ENCODE measurements around the gene FNDC3B. TPM values are rescaled to one million over a fixed set of nuclear protein-coding genes. Genes with fewer than 3 reads are reported as not detected.

Gene FNDC3B
- total and polyA plus RNA-seq, 9 of the 15 experiments (the other 6 are each of a cell fraction or from before 2014, with no cell fraction given) = 7.0 to 35.8 (median 16.2) TPM

DNA sequence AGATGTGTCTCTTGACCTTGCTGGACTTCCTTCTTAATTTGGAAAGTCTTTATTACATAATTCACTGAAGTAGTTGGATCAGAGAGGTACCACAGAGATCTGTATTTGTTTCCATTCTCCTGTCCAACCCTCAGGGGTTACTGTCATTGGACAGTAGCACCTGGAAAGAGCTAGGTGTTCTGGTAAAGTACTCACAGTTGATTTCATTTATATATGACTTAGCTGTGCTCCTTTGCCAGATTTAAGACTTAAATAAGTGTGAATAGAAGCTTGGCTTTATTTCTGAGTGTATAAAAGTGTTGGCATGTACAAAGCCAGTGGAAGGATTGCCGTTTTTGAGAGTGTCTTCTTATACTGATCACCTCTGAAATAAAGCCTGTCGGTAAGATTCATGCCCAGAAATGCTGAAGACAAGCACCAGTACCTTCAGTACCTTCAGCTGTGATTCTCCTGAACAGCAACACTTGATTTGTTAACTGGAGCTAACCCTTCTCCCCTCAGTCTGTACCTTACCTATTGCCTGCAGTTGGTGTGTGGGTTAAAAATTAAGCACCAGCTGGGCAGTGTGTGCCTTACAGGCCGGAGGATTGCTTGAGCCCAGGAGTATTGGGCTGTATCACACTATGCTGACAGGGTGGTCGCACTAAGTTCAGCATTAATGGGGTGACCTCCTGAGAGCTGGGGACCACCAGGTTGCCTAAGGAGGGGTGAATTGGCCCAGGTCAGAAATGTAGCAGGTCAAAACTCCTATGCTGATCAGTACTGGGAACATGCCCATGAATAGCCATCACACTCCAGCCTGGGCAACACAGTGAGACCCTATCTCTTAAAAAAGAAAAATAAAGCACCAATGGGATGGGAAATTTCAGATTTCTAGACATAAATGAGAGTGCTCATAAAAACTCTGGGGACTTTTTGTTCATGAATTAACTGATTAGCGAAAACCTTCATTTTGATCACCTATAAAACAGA, 197.7 kb downstream of the FNDC3B start:
- ATAC-seq = no peak
- Histone ChIP-seq H4K20me1 (replicated peaks; ENCODE audit: control insufficient read depth, insufficient read depth, low read length) (no peaks in the 10 kb centered on the region), H3K4me2 (ENCODE audit: insufficient read depth, low read length) (no peak overlapping the region), H3K27me3 (ENCODE audit: control insufficient read depth in 2 of 2, insufficient read depth in 2 of 2, low read length in 2 of 2) (no peaks in the 10 kb centered on the region), H3K4me3 (no peak overlapping the region), H3K9me3 (replicated peaks; ENCODE audit: control insufficient read depth, insufficient read depth, low read depth, low read length) (peaks cover 1% of the 10 kb centered on the region), H3K79me2 (ENCODE audit: control insufficient read depth, insufficient read depth, low read length) (peaks cover 8% of the 10 kb centered on the region; the same call in 2 of the 3 replicates), H3K4me1 (replicated peaks in 1 of 2; ENCODE audit: control insufficient read depth in 2 of 2, insufficient read depth in 2 of 2, low read length in 2 of 2) (no peaks in the 10 kb centered on the region), H3K27ac (ENCODE audit: extremely low read depth, low read depth, low read length) (no peak overlapping the region), H2AFZ (ENCODE audit: low read depth, low read length) (no peak overlapping the region), H3K36me3 (ENCODE audit: control insufficient read depth, insufficient read depth, low read length) (peaks cover 6% of the 10 kb centered on the region; the same call in 1 of the 3 replicates), H3K9ac (ENCODE audit: insufficient read depth in 1 of 2, low read depth in 2 of 2, low read length in 2 of 2) (no peak overlapping the region), H3K9me1 (ENCODE audit: control insufficient read depth, insufficient read depth, low read length) (no peaks in the 10 kb centered on the region)
- 88% methylated on average over 5 of the region's 5 CpGs for WGBS (ENCODE audit: insufficient coverage, low coverage, missing lambda C conversion rate)
- no TSS peak for BruUV-seq (replicated peaks)
- intact Hi-C loops (cut with micrococcal nuclease) = no loop called here
- TF ChIP-seq RBM25 (IDR thresholded peaks at IDR 0.05; ENCODE audit: low read depth, low read length, severe bottlenecking) = peak; percentile 13
- no peak for TF ChIP-seq FOS (IDR thresholded peaks at IDR 0.05; ENCODE audit: extremely low read depth, insufficient read length)
- no peak for TF ChIP-seq ARHGAP35 (IDR thresholded peaks at IDR 0.05; ENCODE audit: partially characterized antibody)
- peak; percentile 6; the same call in 1 of the 2 replicates for TF ChIP-seq ZNF121 (CRISPR knock-in tag; conservative IDR thresholded peaks at IDR 0.05)
- in situ Hi-C loops (cut with MboI) = no loop called here
- no peak for DNase-seq (ENCODE audit: extremely low read depth in 1 of 4, low spot score in 3 of 4)
- POLR2A ChIA-PET = interaction anchor here (0.6 kb wide), 1 partner anchor 17 kb away, joined by 3 read pairs; no protein-coding TSS in a partner anchor
- CTCF ChIA-PET (ENCODE audit: low intra/inter-chr PET ratio) = no interaction called here
- FAIRE-seq = no peak

- peaks cover 3% of the 10 kb centered on the region; the same call in 2 of the 3 replicates for H3K79me2 ChIP-seq (ENCODE audit: control insufficient read depth, insufficient read depth, low read length)
- H3K4me3 ChIP-seq = no peak overlapping the region
- FAIRE-seq (no peak), DNase-seq (ENCODE audit: extremely low read depth in 1 of 4, low spot score in 3 of 4) (no peak), ATAC-seq (no peak)
- H3K27me3 ChIP-seq (ENCODE audit: control insufficient read depth in 2 of 2, insufficient read depth in 2 of 2, low read length in 2 of 2) = no peaks in the 10 kb centered on the region
- intact Hi-C loops (cut with micrococcal nuclease) (no loop called here), in situ Hi-C loops (cut with MboI) (no loop called here)
- H3K9me3 ChIP-seq (replicated peaks; ENCODE audit: control insufficient read depth, insufficient read depth, low read depth, low read length) = peaks cover 3% of the 10 kb centered on the region
- no peaks in the 10 kb centered on the region for H3K9me1 ChIP-seq (ENCODE audit: control insufficient read depth, insufficient read depth, low read length)
- H3K27ac ChIP-seq (ENCODE audit: extremely low read depth, low read depth, low read length) = no peak overlapping the region
- ChIA-PET POLR2A (no interaction called here), CTCF (ENCODE audit: low intra/inter-chr PET ratio) (no interaction called here)
- H3K9ac ChIP-seq (ENCODE audit: insufficient read depth in 1 of 2, low read depth in 2 of 2, low read length in 2 of 2) = no peak overlapping the region
- H4K20me1 ChIP-seq (replicated peaks; ENCODE audit: control insufficient read depth, insufficient read depth, low read length) = no peaks in the 10 kb centered on the region
- H3K4me2 ChIP-seq (ENCODE audit: insufficient read depth, low read length) = no peak overlapping the region
- H3K36me3 ChIP-seq (ENCODE audit: control insufficient read depth, insufficient read depth, low read length) = peaks cover 6% of the 10 kb centered on the region; the same call in 1 of the 3 replicates
- H3K4me1 ChIP-seq (replicated peaks in 1 of 2; ENCODE audit: control insufficient read depth in 2 of 2, insufficient read depth in 2 of 2, low read length in 2 of 2) = no peaks in the 10 kb centered on the region
- no TSS peak for BruUV-seq (replicated peaks)
- no peak overlapping the region for H2AFZ ChIP-seq (ENCODE audit: low read depth, low read length)
- 73% methylated on average over 4 of the region's 4 CpGs for WGBS (ENCODE audit: insufficient coverage, low coverage, missing lambda C conversion rate)
- TF ChIP-seq, protein P1, sequence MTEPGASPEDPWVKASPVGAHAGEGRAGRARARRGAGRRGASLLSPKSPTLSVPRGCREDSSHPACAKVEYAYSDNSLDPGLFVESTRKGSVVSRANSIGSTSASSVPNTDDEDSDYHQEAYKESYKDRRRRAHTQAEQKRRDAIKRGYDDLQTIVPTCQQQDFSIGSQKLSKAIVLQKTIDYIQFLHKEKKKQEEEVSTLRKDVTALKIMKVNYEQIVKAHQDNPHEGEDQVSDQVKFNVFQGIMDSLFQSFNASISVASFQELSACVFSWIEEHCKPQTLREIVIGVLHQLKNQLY (CRISPR knock-in tag; conservative IDR thresholded peaks at IDR 0.05) = no peak
- TF ChIP-seq SUPT5H (IDR thresholded peaks at IDR 0.05) (no peak), ZBTB11 (CRISPR knock-in tag; IDR thresholded peaks at IDR 0.05) (no peak)
Observed at GRCh38 chr3:172238188-172238587, 198.8 kb downstream of the FNDC3B start.
